ENCODE results near the gene PRXL2B. TPM values are rescaled to one million over a fixed set of nuclear protein-coding genes. Genes with fewer than 3 reads are reported as not detected.
"Not testable (repeated sequence)": the region's sequence is repeated elsewhere in the genome, so short reads cannot be mapped to it uniquely, and the experiment has no call there.

PRXL2B gene
- polyA plus RNA-seq, 3 donors = 39.7 to 50.5 (median 48.7) TPM

DNA sequence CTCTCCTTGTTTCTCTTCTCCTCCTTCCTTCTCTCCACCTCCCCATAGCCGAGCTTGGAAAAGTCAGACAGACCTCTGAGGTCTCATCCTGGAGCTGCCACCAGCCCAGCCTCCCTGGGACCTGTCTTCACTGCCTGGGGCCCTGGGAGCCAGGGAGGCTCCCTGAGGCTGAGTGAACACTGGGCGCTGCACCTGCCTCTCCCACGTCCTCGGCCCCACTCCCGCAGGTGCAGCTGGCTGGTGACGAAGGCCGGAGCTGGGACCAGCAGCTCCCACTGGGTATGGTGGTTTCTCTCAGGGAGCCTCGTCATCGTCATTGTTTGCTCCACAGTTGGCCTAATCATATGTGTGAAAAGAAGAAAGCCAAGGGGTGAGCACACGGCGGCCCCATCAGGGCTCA is 25.1 kb upstream of the PRXL2B start:
- no peak for DNase-seq

- DNase-seq = no peak
These were observed 24.4 kb upstream of the PRXL2B start for GRCh38 chr1:2561898-2562895.

- no peak for DNase-seq
These were observed 23.4 kb upstream of the PRXL2B start for GRCh38 chr1:2563205-2563604.

- DNase-seq = no peak
These were observed 22.4 kb upstream of the PRXL2B start for GRCh38 chr1:2564006-2564814.

- no peak for DNase-seq
These were observed 21.7 kb upstream of the PRXL2B start for GRCh38 chr1:2564815-2565374.

GRCh38 chr1:2566101-2567045 is 20.2 kb upstream of the PRXL2B start:
- DNase-seq = no peak

DNA sequence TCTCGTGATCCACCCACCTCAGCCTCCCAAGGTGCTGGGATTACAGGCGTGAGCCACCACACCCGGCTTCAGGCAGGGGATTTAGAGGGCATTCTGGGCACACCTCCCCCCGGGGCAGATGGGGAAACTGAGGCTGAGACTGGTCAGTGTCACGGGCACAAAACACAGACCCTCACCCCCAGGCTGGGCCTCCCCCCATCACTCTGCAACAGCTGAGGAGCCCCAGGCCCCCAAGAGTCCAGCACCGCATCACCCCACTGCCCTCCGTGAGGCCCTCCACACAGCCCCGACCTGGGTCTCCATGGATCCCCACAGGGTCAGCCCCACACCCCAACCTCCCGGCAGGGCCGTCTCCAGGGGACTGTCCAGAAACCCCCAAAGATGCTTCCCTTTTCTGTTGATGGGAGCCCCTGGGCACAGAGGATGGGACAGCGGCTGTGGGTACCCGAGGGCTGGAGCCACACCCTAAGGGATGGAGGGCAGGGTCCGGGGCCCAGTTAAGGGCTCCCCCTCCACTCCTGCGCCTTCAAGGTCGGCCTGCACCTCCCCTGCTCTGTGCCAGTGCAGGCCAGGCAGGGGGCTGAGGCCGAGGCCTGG is 19.4 kb upstream of the PRXL2B start:
- DNase-seq = no peak

- DNase-seq = not testable (repeated sequence)
These were observed 18.3 kb upstream of the PRXL2B start for GRCh38 chr1:2568187-2568816.

DNA sequence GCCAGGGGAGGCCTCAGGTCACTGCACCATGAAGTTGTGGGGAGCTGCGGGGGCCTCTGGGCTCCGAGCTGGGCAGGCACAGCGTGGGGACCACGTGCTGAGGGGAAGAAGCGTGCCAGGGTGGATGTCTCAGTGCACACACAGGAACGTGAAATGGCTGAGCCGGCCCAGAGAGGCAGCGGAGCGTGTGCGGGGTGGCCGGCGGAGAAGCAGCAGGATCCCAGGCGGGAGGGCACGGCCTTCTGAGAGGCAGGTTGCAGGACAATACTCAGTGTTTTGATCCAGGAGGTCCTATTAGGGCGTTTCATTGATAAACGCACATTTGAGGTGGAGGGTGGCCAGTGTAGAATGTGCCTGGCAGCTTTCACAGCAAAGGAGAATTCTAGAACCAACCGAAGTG is 17.5 kb upstream of the PRXL2B start:
- no peak for DNase-seq

DNA sequence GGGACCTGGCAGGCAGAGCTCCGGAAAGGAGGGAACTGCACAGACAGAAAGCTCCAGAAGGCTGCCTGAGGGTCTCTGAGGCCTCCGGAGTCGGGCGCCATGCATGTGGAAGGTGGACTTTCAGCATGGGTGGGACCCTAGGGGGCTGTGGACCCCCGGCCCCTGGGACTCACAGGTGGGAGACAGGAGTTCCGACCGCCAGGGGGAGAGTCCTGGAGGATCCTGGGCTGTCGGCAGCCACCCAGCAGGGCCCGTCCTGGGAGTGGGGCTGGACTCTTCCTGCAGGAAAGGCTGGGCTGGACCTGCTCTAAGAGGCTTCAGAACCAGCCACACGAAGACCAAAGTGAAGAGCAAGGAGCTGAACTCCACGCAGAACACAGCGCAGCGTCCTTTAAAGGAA is 16.9 kb upstream of the PRXL2B start:
- DNase-seq = not testable (repeated sequence)

DNA sequence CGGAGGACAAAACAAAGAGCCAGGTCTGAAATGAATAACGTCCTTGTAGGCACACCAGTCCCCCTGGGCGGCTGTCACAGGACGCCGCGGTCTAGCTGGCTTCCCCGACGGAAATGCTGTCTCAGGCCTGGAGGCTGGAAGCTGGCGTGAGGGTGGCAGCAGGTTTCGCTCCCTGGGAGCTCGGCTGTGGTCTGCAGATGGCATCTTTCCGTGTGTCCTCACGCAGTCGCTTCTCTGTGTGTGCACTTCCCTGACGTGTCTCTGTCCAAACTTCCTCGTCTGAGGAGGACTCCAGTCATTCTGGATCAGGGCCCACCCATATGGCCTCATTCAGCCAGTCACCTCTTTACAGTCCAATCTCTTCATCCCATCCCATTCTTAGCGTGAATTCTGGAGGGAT is 16.2 kb upstream of the PRXL2B start:
- no peak for DNase-seq

GRCh38 chr1:2571348-2571747 is 15.2 kb upstream of the PRXL2B start:
- DNase-seq = no peak

- DNase-seq = no peak
These were observed 13.2 kb upstream of the PRXL2B start for GRCh38 chr1:2573250-2573920.

GRCh38 chr1:2574350-2574749 is 12.2 kb upstream of the PRXL2B start:
- DNase-seq = no peak

DNA sequence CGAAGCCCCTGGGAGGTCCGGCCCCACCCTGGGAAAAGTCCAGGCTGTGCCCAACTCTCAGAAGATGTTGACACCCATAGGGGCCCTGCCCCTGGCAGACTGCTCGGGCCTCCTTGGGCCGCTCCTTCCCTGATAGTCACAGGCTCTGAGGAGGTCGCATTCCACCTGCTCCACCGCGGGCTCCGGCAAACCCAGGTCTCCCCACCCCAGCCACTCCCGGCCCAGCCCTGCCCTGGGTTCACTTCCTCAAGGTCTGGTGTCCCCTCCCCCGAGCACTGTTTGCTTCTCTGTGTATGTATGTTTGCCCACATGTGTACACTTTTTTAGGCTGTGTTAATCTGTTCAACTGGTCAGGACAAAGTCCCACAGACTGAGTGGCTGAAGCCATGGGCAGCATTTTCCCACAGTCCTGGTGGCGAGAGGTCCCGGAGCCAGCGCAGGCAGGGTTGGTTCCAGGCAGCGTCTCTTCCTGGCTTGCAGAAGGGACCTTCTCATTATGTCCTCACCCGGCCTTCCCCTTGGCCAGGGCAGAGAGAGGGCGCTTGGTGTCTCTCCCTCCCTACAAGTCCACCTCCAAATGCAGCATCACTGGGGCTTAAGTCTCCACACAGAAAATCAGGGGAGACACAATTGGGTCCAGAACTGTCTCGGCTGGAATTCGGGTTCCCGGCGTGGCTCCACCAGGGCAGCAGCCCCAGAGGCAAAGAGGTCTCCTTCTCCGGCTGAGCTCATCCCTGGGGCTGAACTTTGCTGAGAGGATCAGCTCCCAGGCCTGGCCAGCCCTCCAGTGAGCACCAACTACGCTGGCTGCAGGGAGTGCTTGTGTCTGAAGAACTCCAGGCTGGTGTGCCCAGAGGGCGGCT is 10.5 kb upstream of the PRXL2B start:
- DNase-seq = no peak

- DNase-seq = not testable (repeated sequence)
These were observed 9.0 kb upstream of the PRXL2B start for GRCh38 chr1:2577565-2578075.

DNA sequence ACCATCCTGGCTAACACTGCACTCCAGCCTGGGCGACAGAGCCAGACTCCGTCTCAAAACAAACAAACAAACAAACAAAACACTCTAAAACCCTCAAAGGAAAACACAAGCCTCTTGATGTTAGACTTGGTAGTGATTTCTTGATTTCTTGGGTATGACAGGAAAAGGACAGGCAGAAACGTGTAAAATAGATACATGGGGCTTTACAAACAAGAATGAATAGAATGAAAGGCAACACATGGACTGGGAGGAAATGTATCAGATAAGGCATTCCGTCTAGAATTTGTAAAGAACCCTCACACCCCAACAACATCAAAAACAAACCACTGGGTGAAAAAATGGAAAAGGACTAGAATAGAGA is 7.8 kb upstream of the PRXL2B start:
- DNase-seq = no peak

GRCh38 chr1:2580691-2581090 is 5.9 kb upstream of the PRXL2B start:
- no peak for DNase-seq

DNA sequence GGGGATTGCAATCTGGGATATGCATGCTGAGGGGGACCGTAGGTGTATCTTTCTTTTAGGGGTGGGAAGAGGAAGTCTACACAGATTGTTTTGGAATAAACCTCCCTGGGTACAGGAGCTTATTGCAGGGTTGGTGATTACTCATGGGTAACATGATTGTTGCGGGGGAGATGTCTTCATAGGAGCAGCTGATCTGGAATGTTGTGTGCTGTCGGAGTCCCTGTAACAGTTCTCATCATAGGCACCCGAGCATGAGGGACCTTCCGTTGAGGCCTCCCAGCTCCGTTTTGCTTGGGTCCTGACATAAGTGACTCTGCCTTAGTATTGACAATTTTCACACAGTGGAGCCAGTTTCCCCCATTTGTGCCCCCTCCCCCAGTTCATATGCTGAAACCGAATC is 4.2 kb upstream of the PRXL2B start:
- no peak for DNase-seq

Data from renal pelvis (tissue), 4 donors.